ENCODE results near the gene NPHP3. TPM values are rescaled to one million over a fixed set of nuclear protein-coding genes. Genes with fewer than 3 reads are reported as not detected.

NPHP3 gene
- total and polyA plus RNA-seq, 8 donors = 20.6 to 110 (median 87.7) TPM

DNA sequence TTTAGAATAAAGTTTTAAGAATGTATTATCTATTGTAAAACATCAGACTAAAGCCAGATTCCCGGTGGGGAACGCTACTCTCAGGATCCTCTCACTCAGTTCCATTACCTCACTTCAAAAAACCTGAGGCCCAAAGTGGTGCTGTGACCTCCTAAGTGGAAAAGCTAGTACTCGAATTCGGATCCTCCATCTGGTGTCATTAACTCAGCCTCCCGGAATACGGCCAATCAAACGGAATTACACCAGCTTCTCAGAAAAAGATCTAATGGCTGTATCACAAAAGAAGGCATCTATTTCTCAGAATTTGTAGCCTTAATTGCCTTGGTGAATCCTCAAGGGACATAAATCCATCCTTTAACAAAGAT is 63.2 kb downstream of the NPHP3 start:
- Histone ChIP-seq H3K27me3 (no peaks in the 10 kb centered on the region), H3K36me3 (no peaks in the 10 kb centered on the region), H3K27ac (peak overlapping the region; percentile 93 to 96), H3K4me3 (peak overlapping the region; percentile 74 to 82), H3K9me3 (no peaks in the 10 kb centered on the region), H3K4me1 (peaks cover 15 to 41% of the 10 kb centered on the region in 2 donors)
- no peak for ATAC-seq
- peak in 1 of 4 donors; percentile 21 for DNase-seq
- intact Hi-C loops (cut with DNase I) = no loop called here
- no peak for TF ChIP-seq CTCF (IDR thresholded peaks at IDR 0.05)

DNA sequence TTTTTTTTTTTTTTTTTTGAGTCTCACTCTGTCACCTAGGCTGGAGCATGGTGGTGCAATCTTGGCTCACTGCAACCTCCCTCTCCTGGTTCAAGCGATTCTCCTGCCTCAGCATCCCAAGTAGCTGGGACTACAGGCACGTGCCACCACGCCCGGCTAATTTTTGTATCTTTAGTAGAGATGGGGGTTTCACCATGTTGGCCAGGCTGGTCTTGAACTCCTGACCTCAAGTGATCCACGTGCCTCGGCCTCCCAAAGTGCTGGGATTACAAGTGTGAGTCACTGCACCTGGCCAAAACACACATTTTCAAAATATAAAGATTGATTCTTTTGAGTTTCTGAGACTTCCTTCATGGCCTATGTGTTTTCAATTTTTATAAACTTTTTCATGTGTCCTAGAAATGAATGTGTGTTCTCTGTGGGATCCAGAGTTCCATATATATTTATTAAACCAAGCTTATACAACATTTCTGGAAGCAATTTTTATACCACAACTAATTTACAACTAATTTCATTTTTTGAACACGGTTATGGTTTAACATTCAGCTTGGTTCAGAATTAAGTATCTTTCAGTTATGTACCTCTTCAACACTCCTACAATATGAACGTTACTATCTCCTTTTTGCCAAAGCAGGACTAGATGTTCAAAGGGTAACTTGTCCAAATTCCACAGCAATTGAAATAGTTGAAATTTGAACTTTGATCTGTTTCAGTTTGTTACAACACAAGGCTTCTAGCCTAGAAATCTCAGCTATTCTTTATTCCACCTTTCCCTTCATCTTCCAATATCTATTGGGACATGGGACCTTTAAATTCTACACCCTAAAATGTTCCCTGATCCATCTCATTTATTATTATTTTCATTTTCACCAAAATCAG is 64.1 kb downstream of the NPHP3 start:
- Histone ChIP-seq H3K4me3 (peak overlapping the region in 1 of 2 donors; percentile 74), H3K36me3 (no peaks in the 10 kb centered on the region), H3K9me3 (no peaks in the 10 kb centered on the region), H3K27me3 (no peaks in the 10 kb centered on the region), H3K4me1 (peaks cover 15 to 39% of the 10 kb centered on the region in 2 donors), H3K27ac (peak overlapping the region in 1 of 2 donors; percentile 93)
- no peak for TF ChIP-seq CTCF (IDR thresholded peaks at IDR 0.05)
- DNase-seq (no peak), ATAC-seq (no peak)
- intact Hi-C loops (cut with DNase I) = no loop called here

DNA sequence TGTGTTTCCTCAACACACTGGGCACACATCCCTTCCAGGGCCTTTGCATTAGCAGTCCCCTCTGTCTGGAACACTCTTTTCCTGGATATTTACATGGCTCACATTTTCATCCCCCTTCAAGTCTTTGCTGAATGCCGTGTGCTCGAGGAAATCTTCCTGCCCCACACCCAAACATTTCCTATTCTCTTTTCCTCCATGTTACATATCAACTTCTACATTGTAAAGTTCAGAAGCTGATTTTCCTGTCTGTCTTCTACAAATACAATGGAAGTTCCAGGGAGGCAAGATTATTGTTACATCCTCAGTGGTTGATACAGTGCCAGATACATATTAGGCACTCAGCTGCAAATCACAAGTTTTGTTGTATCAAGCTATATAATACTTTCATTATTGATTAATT is 66.7 kb downstream of the NPHP3 start:
- intact Hi-C loops (cut with DNase I) = no loop called here
- peaks cover 0 to 21% of the 10 kb centered on the region in 2 donors for H3K4me1 ChIP-seq
- no peak for ATAC-seq
- no peaks in the 10 kb centered on the region for H3K36me3 ChIP-seq
- H3K4me3 ChIP-seq = no peak overlapping the region
- DNase-seq = no peak
- no peak for TF ChIP-seq CTCF (IDR thresholded peaks at IDR 0.05)
- H3K9me3 ChIP-seq = no peaks in the 10 kb centered on the region
- no peaks in the 10 kb centered on the region for H3K27me3 ChIP-seq
- no peak overlapping the region for H3K27ac ChIP-seq

- H3K27ac ChIP-seq = no peak overlapping the region
- intact Hi-C loops (cut with DNase I) = no loop called here
- ATAC-seq = no peak
Measured at GRCh38 chr3:132654721-132655120, 67.5 kb downstream of the NPHP3 start.

More at GRCh38 chr3:132654721-132655120, 67.5 kb downstream of the NPHP3 start:
- H3K36me3 ChIP-seq = no peaks in the 10 kb centered on the region
- no peak overlapping the region for H3K4me3 ChIP-seq
- no peak for DNase-seq
- H3K4me1 ChIP-seq = peaks cover 0 to 21% of the 10 kb centered on the region in 2 donors
- TF ChIP-seq CTCF (IDR thresholded peaks at IDR 0.05) = no peak
- no peaks in the 10 kb centered on the region for H3K27me3 ChIP-seq
- H3K9me3 ChIP-seq = no peaks in the 10 kb centered on the region

All from left lung (tissue), 10 donors.